Thyroid gland (tissue), 4 donors: ENCODE results near the gene ATP7B. TPM values are rescaled to one million over a fixed set of nuclear protein-coding genes. Genes with fewer than 3 reads are reported as not detected.

ENCODE experiments used
- DNase-seq, 2 donors: peaks; one replicate each; pipeline ENCODE4 v3.0.0-alpha.2; 2019
- H3K27ac ChIP-seq, 3 donors: fragments of 200-600 bp; sonication (generic); 1 replicate in 2 of 3; 2 replicates in 1 of 3; pipeline ENCODE4 v1.5.1; 2016 to 2019; ENCODE audit warnings: mild to moderate bottlenecking in 1 of 3, moderate library complexity in 1 of 3
- H3K27me3 ChIP-seq: fragments of 200-600 bp; sonication (generic); one replicate; pipeline ENCODE4 v1.5.1; 2019
- H3K36me3 ChIP-seq, 2 donors: fragments of 200-600 bp; sonication (generic); one replicate each; pipeline ENCODE4 v1.5.1; 2016 to 2019
- H3K4me1 ChIP-seq, 2 donors: fragments of 200-600 bp; sonication (generic); one replicate each; pipeline ENCODE4 v1.5.1; 2017 to 2019
- H3K4me3 ChIP-seq, 3 donors: fragments of 200-600 bp; sonication (generic); replicated peaks in 1 of 3; 1 replicate in 2 of 3; 2 replicates in 1 of 3; pipeline ENCODE4 v1.5.1; 2016; ENCODE audit warnings: mild to moderate bottlenecking in 1 of 3
- H3K9me3 ChIP-seq: fragments of 200-600 bp; sonication (generic); one replicate; pipeline ENCODE4 v1.5.1; 2017
- CTCF ChIP-seq, 6 experiments: fragments of 200-600 bp in 3 of 6; fragments of 450-650 bp in 3 of 6; sonication (generic) in 3 of 6; IDR thresholded peaks; one replicate each; pipeline ENCODE4 v1.5.1; 2016 to 2019; ENCODE audit warnings: antibody characterized with exemption in 6 of 6, mild to moderate bottlenecking in 2 of 6, inconsistent platforms in 1 of 6, moderate library complexity in 1 of 6
- POLR2A ChIP-seq, 2 donors: fragments of 450-650 bp; IDR thresholded peaks; one replicate each; pipeline ENCODE4 v1.6.1; 2017; ENCODE audit warnings: antibody characterized with exemption in 2 of 2, mild to moderate bottlenecking in 2 of 2, moderate library complexity in 1 of 2
- WGBS, 2 donors: methylation state at CpG; one replicate each; pipeline ENCODE4 v1.1.5; 2017; 5-methylcytosine and 5-hydroxymethylcytosine counted together
- intact Hi-C: fragments of 100-400 bp; cut with DNase I; formaldehyde crosslinking; loops from one replicate; pipeline ENCODE4 v1.15.1; 2023
- total RNA-seq, 4 donors: library from RNA; depleted of rRNA; stranded (reverse); fragments of >200 nt; gene quantifications; one replicate each; pipeline ENCODE4 v1.2.3, GENCODE V29; 2016

The ATP7B gene
- total RNA-seq, 4 donors from 2014 or later = 3.8 to 10.1 (median 5.6) TPM

GRCh38 chr13:51953347-51954195, 57.7 kb downstream of the ATP7B start:
- no peaks in the 10 kb centered on the region for H3K4me1 ChIP-seq
- H3K9me3 ChIP-seq = no peaks in the 10 kb centered on the region
- H3K27me3 ChIP-seq = no peaks in the 10 kb centered on the region
- WGBS, 2 donors = 86 to 94% methylated on average over 3 of the region's 3 CpGs
- no peak for TF ChIP-seq CTCF (IDR thresholded peaks at IDR 0.05)
- TF ChIP-seq POLR2A (IDR thresholded peaks at IDR 0.05) = no peak
- intact Hi-C loops = no loop called here
- H3K4me3 ChIP-seq = no peak overlapping the region
- no peaks in the 10 kb centered on the region for H3K36me3 ChIP-seq
- no peak for DNase-seq
- H3K27ac ChIP-seq = no peak overlapping the region

- Histone ChIP-seq H3K36me3 (no peaks in the 10 kb centered on the region), H3K27me3 (no peaks in the 10 kb centered on the region), H3K4me1 (no peaks in the 10 kb centered on the region), H3K27ac (no peak overlapping the region), H3K9me3 (no peaks in the 10 kb centered on the region), H3K4me3 (no peak overlapping the region)
- DNase-seq = no peak
- TF ChIP-seq CTCF (IDR thresholded peaks at IDR 0.05) (no peak), POLR2A (IDR thresholded peaks at IDR 0.05) (no peak)
- intact Hi-C loops = no loop called here
- 76 to 77% methylated on average over 5 of the region's 5 CpGs for WGBS, 2 donors
Measured at GRCh38 chr13:51950722-51951121, 60.5 kb downstream of the ATP7B start.

- TF ChIP-seq POLR2A (IDR thresholded peaks at IDR 0.05) (no peak), CTCF (IDR thresholded peaks at IDR 0.05) (no peak)
- no peak for DNase-seq
- no peaks in the 10 kb centered on the region for H3K4me1 ChIP-seq
- WGBS, 2 donors = 92 to 97% methylated on average over 7 to 15 of the region's 15 CpGs
- no peak overlapping the region for H3K4me3 ChIP-seq
- H3K9me3 ChIP-seq = no peaks in the 10 kb centered on the region
- no peaks in the 10 kb centered on the region for H3K36me3 ChIP-seq
- no peaks in the 10 kb centered on the region for H3K27me3 ChIP-seq
- intact Hi-C loops = no loop called here
- no peak overlapping the region for H3K27ac ChIP-seq
Measured at GRCh38 chr13:51946163-51946669, 65.0 kb downstream of the ATP7B start.

- H3K9me3 ChIP-seq = no peaks in the 10 kb centered on the region
- no peak for DNase-seq
- WGBS, 2 donors = 86 to 87% methylated on average over 12 of the region's 12 CpGs
- no peak overlapping the region for H3K27ac ChIP-seq
- H3K4me3 ChIP-seq = no peak overlapping the region
- no peaks in the 10 kb centered on the region for H3K36me3 ChIP-seq
- H3K27me3 ChIP-seq = no peaks in the 10 kb centered on the region
- intact Hi-C loops = no loop called here
- H3K4me1 ChIP-seq = no peaks in the 10 kb centered on the region
- TF ChIP-seq CTCF (IDR thresholded peaks at IDR 0.05) (no peak), POLR2A (IDR thresholded peaks at IDR 0.05) (no peak)
Measured at GRCh38 chr13:51945149-51945548, 66.1 kb downstream of the ATP7B start.

- intact Hi-C loops = no loop called here
- no peaks in the 10 kb centered on the region for H3K36me3 ChIP-seq
- no peaks in the 10 kb centered on the region for H3K27me3 ChIP-seq
- no peaks in the 10 kb centered on the region for H3K4me1 ChIP-seq
- H3K4me3 ChIP-seq = no peak overlapping the region
- no peak overlapping the region for H3K27ac ChIP-seq
- DNase-seq = no peak
- 89 to 96% methylated on average over 4 of the region's 4 CpGs for WGBS, 2 donors
- H3K9me3 ChIP-seq = no peaks in the 10 kb centered on the region
- TF ChIP-seq POLR2A (IDR thresholded peaks at IDR 0.05) (no peak), CTCF (IDR thresholded peaks at IDR 0.05) (no peak)
Measured at GRCh38 chr13:51944428-51944827, 66.8 kb downstream of the ATP7B start.
